Measurements from ENCODE around the gene ASTN2.
"Not testable (repeated sequence)": the region's sequence is repeated elsewhere in the genome, so short reads cannot be mapped to it uniquely, and the experiment has no call there.

ASTN2 gene

DNA sequence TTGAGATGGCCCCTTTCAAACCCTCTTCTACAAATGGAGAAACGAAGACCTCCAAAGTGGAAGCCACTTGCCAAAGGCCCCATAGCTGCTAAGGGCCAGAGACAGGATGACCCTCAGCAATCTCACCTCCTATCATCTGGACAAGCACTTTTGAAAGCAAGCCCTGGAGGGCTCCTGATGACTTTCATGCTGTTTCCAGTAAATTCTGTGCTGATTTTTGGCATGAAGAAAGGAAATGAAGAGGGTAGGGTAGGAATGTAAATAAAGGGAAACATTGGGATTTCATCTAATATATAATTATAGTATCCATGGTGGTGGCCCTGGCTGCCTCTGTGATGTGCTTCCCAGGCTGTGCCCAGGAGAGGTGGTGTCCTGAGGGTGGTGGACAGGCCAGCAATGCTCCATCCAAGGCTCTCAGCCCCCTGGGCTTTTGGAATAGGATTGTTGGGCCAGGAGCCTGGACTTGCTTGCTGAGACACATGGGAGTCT is 935.8 kb downstream of the ASTN2 start:
- DNase-seq (ENCODE audit: low spot score) = no peak

DNA sequence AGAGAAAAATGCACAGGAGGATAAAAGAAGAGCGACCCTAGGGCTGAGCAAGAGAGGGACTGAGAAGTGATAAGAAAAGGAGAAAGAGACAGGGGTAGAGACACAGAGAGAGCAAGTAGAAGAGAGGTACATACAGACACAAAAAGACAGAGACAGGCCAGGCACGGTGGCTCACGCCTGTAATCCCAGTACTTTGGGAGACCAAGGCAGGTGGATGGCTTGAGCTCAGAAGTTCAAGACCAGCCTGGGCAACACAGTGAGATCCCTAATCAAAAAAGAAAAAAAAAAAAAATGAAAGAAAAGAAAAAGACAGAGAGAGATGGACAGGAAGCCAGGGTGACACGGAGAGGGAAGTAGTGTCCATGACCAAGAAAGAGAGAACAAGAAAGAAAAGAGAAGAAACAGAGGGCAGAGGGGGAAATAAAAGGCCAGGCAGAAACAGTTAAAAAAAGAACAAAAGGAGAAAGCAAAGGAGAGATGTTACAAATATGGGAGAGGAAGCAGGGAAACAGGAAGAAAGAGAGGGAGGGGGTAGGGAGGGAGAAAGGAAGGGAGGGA is 937.2 kb downstream of the ASTN2 start:
- no peak for DNase-seq (ENCODE audit: low spot score)

DNA sequence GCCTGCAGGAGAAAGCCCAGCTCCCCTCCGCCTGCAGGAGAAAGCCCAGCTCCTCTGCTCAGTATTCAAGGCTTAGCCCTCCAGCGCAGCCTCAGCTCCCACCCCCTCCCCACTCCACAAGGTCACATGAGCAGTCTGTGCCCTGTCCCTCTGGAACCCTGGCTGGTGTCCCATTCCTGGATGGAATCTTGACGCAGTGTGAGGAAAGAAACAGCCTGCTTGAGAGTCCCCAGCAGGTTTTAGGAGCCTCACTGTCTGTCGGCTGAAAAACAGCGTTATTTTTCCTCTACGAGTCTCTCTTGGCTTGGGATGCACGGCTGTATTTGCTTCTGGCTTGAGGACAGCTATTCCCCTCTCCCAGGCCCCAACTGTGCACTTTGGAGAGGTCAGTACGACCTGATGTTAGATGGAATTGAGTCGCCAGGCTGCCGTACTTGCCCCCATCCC is 937.9 kb downstream of the ASTN2 start:
- no peak for DNase-seq (ENCODE audit: low spot score)

DNA sequence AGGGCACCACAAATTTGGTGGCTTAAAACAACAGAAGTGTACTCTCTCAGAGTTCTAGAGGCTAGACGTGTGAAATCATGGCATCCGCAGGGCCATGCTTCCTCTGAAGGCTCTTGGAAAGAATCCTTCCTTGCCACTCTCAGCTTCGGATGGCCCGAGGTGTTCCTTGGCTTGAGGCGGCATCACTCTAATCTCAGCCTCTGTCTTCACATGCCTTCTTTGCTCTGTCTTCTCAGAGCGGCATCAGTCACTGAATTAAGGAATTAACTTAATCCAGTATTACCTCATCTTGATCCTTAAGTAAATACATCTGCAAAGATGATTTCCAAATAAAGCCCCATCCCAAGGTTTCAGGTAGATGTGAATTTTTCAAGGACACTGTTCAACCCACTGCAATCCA is 938.9 kb downstream of the ASTN2 start:
- no peak for DNase-seq (ENCODE audit: low spot score)

DNA sequence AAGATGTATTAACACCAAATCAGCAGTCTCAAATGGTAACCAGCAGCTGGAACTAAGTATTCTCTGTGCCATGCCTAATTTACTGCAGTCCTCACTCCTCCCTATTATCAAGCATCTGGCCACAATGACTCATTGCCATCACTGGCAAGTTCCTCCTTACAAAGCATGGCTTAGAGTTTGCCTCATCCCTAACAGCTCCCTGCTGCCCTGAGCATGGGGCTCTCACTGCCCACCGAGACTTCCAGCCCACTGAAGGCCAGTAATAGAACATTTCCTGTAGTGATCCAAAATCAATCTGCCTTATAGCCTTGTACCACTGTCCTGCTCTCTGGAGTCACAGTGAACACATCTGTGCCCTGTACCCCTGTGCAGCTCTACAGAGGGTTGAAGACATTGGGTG is 939.7 kb downstream of the ASTN2 start:
- no peak for DNase-seq (ENCODE audit: low spot score)

DNA sequence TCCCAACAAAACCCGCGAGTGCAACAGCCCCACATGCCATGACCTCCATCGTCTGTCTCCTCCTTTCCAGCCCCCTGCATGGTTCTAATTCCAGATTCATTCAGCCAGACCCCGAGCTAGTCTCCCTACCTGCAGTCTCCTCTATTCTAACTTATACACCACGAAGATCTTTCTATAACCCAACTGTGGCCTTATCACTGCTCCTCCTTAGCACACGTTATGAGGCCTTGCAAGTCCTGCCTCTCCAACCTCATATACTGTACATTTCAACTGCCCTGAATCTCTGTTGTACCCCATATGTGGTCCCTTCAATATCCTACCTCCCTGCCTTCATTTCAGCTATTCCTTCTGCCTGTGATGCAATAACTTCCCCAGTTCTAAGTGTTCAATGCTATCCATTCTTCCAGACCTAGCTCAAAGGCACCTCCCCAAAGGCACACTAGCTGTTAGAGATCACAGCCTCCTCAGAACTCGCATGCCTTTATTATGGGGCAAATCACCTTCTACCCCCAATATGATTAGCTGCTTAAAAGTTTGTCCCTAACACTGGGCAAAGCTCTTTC is 942.8 kb downstream of the ASTN2 start:
- no peak for DNase-seq (ENCODE audit: low spot score)

DNA sequence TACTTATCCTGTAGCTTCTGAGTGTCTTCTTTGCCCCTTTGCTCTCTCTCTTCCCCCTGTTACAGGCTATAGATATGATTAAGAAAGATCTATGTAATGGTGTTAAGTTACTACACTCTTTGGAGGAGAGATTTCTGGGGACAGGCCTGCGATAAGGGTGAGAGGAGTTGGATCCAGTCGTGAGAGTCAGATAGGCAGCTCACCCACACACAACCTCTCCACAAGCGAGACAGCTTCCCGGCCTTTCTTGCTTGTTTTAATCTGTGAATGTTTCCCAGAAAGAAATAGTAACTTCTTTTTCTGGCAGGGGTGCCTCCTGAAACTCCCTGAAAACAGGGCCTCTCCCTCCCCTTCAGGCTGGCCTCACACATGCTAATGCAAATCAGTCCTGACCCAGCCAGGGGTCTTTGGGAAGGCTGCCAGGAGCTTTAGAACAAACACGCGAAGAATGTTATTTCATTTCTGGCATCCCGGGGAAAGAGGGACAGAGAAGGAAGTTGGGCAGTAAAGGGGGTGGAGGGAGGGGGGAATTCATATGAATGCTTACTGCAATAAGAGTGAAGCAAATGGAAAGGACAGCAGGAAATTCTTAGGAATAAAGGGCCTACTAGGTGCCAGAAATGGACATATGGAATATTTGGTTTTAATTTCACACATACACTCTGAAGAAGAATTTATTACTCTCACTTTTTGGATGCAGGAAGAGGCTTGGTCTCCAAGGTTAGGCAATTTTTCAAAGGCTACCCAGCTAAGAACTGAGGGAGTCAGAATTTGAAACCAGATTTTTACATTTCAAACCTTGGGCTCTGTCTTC is 943.6 kb downstream of the ASTN2 start:
- DNase-seq (ENCODE audit: low spot score) = peak; percentile 21

DNA sequence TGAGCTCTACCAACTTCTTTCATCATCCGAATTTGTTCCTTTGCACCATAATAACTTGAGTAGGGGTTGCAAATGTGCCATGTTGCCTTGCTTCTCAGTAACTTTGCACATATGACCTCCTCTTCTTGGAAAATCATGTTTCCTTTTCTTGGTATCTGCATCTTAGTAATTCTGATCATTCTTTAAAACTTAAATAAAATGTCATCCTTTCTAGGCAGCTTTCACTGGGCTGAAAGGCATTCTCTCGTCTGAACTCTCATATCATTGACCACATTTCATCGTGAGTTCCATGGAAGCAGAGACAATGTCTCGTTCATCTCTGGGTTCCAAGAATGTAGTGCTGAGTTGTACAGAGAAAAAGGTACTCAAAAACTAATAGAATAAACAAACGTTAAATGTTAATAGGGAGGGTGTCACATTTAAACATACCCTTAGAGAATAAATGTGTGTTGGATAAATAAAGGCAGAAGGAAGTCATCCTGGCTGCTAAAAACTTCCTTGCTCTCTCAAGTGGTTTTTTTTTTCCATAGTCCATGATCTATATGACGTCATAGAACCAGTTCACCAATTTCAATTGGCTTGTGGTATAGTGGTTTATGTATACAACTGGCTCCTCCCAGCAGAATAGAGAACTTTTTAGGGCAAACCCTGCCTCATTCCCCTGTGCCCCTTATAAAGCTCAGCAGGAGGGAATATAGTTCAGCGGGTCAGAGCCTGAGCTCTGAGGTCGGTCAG is 945.9 kb downstream of the ASTN2 start:
- no peak for DNase-seq (ENCODE audit: low spot score)

DNA sequence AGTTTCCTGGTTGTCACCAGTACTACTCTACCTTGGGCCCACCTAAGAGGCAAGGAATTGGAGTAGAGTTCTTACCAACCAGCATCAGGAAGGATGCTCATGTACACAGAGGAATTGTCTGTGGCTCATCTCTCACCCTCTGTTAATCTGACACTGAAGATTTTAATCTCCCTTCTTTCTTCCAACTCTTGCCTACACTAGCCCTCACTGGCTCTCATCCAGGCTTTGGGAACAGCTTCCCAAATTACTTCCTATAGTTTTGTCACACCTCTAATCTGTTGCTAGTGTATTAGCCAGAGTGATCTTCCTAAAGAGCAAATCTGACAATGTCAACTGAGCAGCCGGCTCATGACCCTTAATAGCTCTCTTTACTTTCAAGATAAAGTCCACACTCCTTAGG is 946.5 kb downstream of the ASTN2 start:
- DNase-seq (ENCODE audit: low spot score) = no peak

DNA sequence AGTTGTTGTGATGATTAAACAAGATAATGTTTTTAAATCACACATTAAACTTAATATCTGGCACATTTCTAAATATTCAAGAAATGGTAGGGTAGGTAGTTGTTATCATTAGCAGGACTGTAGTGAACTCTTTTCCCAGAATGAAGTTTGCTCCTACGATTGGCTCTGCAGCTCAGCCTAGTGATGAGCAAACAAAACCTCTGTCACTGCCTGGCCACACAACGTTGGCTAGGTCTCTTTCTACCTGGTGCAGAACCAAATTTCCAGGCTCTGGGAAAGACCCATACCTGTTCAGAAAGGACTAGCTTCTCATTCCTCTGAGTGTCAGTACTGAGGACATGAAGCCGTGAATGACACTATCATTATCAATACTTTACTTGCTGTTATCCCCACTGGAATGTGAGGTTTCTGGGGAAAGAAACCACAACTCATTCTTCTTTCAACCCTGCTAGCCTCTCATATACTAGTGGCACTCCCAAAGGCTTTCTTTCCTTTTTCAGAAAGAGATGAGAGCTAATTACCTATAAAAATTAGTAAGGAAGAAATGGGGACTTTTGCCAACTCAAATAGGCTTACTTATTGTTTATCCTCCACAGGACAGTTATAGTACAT is 947.0 kb downstream of the ASTN2 start:
- DNase-seq (ENCODE audit: low spot score) = no peak

DNA sequence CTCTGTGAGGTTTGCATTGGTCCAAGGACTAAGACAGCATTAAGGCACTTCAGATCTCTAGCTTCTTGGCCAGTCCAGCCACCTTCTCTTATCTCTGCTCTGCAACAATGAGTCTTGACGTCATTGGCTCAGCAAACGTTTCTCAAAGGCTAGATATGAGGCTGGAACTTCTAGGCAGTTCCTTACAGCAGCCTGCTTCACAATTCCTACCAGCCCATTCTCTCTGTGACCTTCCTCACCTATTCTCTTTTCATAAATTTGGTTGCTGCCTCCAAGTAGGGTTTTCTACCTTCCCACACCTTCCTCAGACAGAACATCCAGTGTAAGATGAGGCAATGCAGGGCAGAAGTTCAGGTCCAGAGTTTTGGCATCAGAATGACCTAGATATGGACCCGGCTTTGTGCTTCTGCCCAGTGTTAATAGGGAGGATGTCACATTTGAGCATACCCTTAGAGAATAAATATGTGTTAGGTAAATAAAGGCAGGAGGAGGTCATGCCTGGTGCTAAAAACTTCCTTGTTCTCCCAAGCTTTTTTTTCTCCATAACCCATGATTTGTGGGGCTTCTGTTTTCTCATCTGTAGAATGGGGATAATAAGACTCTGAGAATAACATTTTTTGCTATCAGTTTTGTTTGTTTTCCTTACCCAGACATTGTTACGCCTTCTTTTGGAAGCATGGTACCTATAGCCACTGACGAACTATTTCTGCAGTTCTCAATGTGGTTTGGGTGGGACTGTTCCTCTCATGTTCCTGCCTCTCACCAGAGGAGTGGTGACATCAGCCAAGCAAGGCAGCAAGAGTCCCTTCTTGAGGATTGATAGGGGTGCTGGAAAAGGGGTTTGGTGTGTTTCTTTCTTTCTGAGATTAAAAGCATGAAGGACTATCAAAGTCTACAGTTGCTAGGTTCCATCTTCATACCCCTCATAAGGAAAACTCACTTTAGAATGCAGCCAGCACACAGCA is 948.3 kb downstream of the ASTN2 start:
- no peak for DNase-seq (ENCODE audit: low spot score)

DNA sequence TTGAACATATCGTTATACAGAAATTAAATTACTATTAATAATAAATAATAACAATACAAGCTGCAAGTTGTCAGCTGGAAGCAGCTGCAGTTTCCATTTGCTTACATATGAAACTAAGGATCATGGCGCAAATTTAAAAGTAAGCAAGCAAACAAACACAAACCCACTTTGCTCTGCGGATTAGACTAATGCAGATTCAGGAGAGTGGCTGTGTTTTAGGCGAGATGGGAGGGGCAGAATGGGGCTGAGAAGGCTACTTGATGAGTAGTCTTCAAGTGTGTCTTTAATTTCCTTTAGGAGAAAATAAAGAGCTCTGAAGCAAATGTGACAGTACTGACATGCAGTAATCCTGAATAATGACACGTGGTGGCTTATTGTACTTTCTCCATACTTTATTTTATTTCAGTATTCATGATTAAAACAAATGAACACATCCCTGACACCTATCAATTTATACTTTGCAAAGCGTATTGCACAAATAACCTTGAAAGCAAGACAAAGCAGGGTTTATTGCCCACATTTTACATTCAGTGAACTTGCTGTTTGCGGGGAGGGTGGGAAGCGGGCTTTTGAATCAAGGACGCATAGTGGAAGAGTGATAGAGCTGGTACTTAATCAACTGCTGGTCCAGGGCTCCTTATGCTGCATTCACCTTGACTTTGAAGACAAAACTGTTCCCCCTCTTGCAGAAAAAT is 949.1 kb downstream of the ASTN2 start:
- DNase-seq (ENCODE audit: low spot score) = no peak

DNA sequence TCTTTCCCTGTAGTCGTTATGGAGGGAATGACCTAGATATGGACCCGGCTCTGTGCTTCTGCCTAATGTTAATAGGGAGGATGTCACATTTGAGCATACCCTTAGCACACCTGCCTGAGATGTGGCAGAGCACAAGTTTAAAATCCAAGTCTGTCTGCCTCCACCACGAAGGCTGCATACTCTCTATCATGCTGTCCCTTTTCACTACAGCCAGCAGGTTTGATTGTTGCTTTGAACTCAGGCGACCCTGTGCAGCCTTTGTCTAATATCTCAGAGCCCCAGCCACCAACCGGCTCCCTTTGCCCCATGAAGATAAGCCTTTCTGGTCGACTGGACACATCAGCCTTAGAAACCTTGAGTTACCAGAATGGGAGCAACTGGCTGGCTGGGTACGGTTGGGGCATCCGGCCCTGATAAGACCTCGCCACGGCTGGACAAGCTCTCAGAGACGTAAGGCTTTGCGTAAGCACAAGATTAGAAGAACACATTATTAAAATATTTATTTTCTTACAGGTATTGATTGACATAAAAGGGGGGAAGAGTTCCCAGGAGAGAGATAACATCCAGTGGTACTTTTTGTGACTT is 949.8 kb downstream of the ASTN2 start:
- DNase-seq (ENCODE audit: low spot score) = no peak

DNA sequence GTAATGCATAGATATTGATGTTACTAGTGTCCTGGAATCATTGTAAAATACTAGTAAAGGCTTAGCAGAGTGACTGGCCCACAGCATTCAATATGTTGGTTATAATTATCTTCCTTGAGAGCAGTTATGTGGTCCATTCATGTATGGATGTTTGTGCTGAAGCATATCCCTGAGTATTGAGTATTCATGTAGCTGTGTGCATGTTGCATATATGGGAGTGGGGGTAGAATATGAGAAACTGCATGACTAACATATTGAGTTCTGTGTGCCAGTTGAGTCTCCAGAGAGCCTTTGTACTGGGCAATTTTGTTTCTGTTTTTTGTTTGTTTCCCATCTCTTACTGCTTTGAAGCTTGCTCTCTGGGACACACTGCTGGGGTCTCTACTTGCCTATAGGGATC is 950.4 kb downstream of the ASTN2 start:
- no peak for DNase-seq (ENCODE audit: low spot score)

DNA sequence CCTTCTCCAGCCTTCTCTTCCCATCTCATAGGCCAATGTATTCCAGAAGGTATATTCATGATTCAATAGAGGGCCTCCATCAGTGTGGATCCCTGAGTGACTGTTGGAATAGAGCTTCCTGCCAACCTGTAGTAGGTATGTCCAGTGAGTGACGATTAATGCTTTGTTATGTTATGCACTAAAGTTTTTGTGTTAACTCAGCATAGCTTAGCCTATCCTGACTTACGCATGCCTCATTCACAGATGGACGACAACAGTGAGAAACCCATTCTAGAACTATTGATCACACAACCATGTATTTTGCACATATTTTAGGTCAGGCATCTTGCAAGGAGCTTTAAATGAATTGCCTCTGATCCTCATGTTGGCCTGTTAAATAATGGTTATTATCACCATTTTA is 953.2 kb downstream of the ASTN2 start:
- no peak for DNase-seq (ENCODE audit: low spot score)

DNA sequence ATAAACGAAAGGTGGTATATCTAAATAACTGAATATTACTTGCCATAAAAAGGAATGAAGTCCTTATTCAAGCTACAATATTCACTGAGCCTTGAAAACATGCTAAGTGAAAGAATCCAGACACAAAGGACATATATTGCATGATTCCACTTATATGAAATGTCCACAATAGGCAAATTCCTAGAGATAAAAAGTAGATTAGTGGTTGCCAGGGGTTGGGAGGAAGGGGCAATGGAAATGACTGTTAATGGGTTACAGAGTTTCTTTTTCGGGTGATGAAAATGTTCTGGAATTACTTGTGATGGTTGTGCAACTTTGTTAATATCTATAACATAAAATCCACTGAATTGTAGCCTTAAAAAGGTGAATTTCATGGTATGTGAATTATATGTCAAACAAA is 954.8 kb downstream of the ASTN2 start:
- no peak for DNase-seq (ENCODE audit: low spot score)

DNA sequence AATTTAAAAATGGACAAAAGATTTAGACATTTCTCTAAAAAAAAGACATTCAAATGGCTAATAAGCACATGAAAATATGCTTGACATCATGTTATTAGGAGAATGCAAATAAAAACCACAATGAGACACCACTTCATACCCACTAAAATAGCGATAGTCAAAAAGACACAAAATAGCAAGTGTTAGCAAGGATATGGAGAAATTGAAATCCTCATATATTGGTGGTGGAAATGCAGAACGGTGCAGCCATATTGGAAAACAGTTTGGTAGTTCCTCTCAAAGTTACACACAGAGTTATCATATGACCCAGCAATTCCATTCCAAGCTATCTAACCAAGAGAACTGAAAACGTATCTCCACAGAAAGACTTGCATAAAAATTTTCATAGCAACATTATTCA is 955.3 kb downstream of the ASTN2 start:
- DNase-seq (ENCODE audit: low spot score) = no peak

DNA sequence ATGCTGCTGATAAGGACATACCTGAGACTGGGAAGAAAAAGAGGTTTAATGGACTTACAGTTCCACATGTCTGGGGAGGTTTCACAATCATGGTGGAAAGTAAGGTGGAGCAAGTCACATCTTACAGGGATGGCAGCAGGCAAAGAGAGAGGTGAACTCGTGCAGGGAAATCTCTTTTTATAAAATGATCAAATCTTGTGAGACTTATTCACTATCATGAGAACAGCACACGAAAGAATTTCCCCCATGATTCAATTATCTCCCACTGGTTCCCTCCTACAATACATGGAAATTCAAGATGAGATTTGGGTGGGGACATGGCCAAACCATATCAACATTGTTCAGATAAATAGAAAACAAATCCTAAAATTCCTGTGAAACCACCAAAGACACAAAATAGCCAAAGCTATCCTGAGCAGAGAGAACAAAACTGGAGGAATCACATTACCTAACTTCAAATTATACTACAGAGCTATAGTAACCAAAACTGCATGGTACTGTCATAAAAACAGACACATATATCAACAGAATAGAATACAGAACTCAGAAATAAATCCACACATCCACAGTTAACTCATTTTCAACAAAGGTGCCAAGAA is 958.3 kb downstream of the ASTN2 start:
- no peak for DNase-seq (ENCODE audit: low spot score)

DNA sequence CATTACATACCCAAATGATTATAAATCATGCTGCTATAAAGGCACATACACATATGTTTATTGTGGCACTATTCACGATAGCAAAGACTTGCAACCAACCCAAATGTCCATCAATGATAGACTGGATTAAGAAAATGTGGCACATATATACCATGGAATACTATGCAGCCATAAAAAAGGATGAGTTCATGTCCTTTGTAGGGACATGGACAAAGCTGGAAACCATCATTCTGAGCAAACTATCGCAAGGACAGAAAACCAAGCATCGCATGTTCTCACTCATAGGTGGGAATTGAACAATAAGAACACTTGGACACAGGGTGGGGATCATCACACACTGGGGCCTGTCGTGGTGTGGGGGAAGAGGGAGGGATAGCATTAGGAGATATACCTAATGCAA is 960.3 kb downstream of the ASTN2 start:
- DNase-seq (ENCODE audit: low spot score) = not testable (repeated sequence)

DNA sequence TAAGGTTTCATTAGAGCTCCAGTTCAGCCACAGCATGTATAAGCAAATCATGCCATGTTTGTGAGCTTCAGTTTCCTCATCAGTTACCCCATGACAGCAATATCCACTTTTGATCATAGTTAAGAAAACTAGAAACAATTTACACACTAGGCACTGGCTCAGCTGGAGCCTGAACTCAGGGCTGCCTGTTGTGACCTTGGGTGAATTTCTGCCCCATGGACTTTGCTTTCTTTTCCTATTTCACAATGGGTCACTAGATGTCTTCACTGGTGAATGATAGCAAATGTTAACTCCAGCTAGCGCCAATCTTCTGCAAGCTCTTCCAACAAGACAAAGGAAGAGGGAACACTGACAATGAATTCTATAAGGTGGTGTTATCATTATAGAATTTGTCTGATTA is 961.1 kb downstream of the ASTN2 start:
- DNase-seq (ENCODE audit: low spot score) = no peak
